Gastrocnemius medialis (tissue), 4 donors: ENCODE results near the gene MYLK3. TPM values are rescaled to one million over a fixed set of nuclear protein-coding genes. Genes with fewer than 3 reads are reported as not detected.

Experiments
- ATAC-seq, 2 donors: fragments of 150-250 bp; one replicate each; pipeline ENCODE4 v1.9.1; 2016
- DNase-seq, 2 donors: peaks; one replicate each; pipeline ENCODE4 v3.0.0-alpha.2; 2019
- H3K27ac ChIP-seq, 4 donors: fragments of 200-600 bp; sonication (generic); 1 replicate in 1 of 4; 2 replicates in 3 of 4; pipeline ENCODE4 v1.5.1; 2016 to 2018; ENCODE audit warnings: mild to moderate bottlenecking in 2 of 4, moderate library complexity in 1 of 4
- H3K27me3 ChIP-seq, 3 donors: fragments of 200-600 bp; sonication (generic) in 2 of 3; 1 replicate in 1 of 3; 2 replicates in 2 of 3; pipeline versions ENCODE4 v1.5.1 to v1.6.0; 2016 to 2019; ENCODE audit warnings: mild to moderate bottlenecking in 1 of 3, moderate library complexity in 1 of 3
- H3K36me3 ChIP-seq, 2 donors: fragments of 200-600 bp; sonication (generic) in 1 of 2; one replicate each; pipeline ENCODE4 v1.5.1; 2017 to 2018
- H3K4me1 ChIP-seq, 2 donors: fragments of 200-600 bp; sonication (generic) in 1 of 2; one replicate each; pipeline ENCODE4 v1.5.1; 2016 to 2017; ENCODE audit warnings: mild to moderate bottlenecking in 2 of 2
- H3K4me3 ChIP-seq, 4 donors: fragments of 200-600 bp; sonication (generic) in 3 of 4; 1 replicate in 1 of 4; 2 replicates in 3 of 4; pipeline ENCODE4 v1.5.1; 2016 to 2019; ENCODE audit warnings: mild to moderate bottlenecking in 2 of 4
- H3K9me3 ChIP-seq, 3 donors: fragments of 200-600 bp; sonication (generic) in 2 of 3; 1 replicate in 1 of 3; 2 replicates in 2 of 3; pipeline ENCODE4 v1.5.1; 2016 to 2019
- POLR2A ChIP-seq, 2 donors: fragments of 450-650 bp; IDR thresholded peaks; one replicate each; pipeline ENCODE4 v1.6.1; 2017; ENCODE audit warnings: antibody characterized with exemption in 2 of 2, mild to moderate bottlenecking in 2 of 2, moderate library complexity in 2 of 2
- in situ Hi-C, 4 donors: fragments of 200-750 bp; cut with MboI; loops; one replicate each; pipeline versions ENCODE4 v1.15.0 to v1.8.0; 2017; ENCODE audit warnings: low sequenced_read_pairs in 4 of 4
- intact Hi-C: fragments of 100-400 bp; cut with DNase I; formaldehyde crosslinking; loops from one replicate; pipeline ENCODE4 v1.15.1; 2023; ENCODE audit warnings: low total_unique reads
- total RNA-seq, 4 donors: library from RNA; depleted of rRNA; stranded (reverse); fragments of >200 nt; gene quantifications; one replicate each; pipeline versions ENCODE4 v1.1.0 to v1.2.3, GENCODE V29; 2016
- TF ChIP-seq, protein P1 (sequence below), 5 experiments: fragments of 450-650 bp in 3 of 5; fragments of 200-600 bp in 2 of 5; sonication (generic) in 2 of 5; IDR thresholded peaks in 4 of 5; conservative IDR thresholded peaks in 1 of 5; 1 replicate in 4 of 5; 2 replicates in 1 of 5; pipeline ENCODE4 v1.5.1; 2016 to 2019; ENCODE audit warnings: antibody characterized with exemption in 5 of 5, mild to moderate bottlenecking in 3 of 5, moderate library complexity in 3 of 5

The MYLK3 gene
- total RNA-seq, 4 donors from 2014 or later = 2.4 to 9.2 (median 5.2) TPM

DNA sequence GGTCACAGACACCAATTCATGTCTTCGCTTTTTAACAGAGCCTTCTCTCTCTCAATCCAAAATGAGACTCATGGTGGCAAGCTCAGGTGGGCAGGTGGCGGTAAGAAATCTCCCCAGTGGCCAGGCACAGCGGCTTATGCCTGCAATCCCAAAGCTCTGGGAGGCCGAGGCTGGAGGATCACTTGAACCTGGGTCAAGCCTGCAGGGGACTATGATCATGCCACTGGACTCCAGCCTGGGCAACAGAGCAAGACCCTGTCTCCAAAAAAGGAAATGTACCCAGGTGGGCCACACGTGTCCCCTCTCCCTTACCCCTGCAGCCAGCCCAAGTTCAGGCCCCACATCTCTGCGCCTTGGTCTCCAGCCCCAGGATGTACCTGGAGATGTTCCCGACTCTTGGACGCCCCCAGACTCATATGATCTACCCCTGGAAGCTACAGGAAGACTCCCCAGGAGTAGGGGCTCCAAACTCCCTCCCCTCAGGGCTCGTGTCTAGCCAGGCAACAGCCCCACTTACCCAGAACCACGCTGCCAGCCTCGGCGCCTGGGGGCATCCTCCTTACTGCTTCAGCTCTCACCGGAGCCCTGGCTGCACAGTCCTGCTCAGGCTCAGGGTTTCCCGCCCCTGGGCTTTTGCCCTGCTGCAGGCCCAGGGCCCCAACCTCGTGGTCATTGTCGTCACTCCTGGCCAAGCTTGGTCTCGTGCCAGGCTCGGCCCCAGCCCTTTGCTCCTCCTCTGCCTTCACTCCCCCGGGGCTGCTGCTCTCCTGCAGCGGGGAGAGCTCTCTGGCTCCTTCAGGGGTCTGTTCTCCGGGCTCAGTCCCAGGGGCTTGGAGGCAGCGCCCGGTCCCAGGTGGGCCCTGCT lies 16.2 kb downstream of the MYLK3 start:
- TF ChIP-seq POLR2A (IDR thresholded peaks at IDR 0.05) = no peak
- TF ChIP-seq, protein P1, sequence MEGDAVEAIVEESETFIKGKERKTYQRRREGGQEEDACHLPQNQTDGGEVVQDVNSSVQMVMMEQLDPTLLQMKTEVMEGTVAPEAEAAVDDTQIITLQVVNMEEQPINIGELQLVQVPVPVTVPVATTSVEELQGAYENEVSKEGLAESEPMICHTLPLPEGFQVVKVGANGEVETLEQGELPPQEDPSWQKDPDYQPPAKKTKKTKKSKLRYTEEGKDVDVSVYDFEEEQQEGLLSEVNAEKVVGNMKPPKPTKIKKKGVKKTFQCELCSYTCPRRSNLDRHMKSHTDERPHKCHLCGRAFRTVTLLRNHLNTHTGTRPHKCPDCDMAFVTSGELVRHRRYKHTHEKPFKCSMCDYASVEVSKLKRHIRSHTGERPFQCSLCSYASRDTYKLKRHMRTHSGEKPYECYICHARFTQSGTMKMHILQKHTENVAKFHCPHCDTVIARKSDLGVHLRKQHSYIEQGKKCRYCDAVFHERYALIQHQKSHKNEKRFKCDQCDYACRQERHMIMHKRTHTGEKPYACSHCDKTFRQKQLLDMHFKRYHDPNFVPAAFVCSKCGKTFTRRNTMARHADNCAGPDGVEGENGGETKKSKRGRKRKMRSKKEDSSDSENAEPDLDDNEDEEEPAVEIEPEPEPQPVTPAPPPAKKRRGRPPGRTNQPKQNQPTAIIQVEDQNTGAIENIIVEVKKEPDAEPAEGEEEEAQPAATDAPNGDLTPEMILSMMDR (IDR thresholded peaks at IDR 0.05 in 4 of 5, conservative IDR thresholded peaks at IDR 0.05 in 1 of 5) = no peak
- Histone ChIP-seq H3K36me3 (no peaks in the 10 kb centered on the region), H3K27ac (no peak overlapping the region), H3K9me3 (no peaks in the 10 kb centered on the region), H3K27me3 (no peaks in the 10 kb centered on the region), H3K4me3 (no peak overlapping the region), H3K4me1 (peaks cover 0 to 5% of the 10 kb centered on the region in 2 donors)
- ATAC-seq (no peak), DNase-seq (no peak)
- intact Hi-C loops = no loop called here
- in situ Hi-C loops = no loop called here

DNA sequence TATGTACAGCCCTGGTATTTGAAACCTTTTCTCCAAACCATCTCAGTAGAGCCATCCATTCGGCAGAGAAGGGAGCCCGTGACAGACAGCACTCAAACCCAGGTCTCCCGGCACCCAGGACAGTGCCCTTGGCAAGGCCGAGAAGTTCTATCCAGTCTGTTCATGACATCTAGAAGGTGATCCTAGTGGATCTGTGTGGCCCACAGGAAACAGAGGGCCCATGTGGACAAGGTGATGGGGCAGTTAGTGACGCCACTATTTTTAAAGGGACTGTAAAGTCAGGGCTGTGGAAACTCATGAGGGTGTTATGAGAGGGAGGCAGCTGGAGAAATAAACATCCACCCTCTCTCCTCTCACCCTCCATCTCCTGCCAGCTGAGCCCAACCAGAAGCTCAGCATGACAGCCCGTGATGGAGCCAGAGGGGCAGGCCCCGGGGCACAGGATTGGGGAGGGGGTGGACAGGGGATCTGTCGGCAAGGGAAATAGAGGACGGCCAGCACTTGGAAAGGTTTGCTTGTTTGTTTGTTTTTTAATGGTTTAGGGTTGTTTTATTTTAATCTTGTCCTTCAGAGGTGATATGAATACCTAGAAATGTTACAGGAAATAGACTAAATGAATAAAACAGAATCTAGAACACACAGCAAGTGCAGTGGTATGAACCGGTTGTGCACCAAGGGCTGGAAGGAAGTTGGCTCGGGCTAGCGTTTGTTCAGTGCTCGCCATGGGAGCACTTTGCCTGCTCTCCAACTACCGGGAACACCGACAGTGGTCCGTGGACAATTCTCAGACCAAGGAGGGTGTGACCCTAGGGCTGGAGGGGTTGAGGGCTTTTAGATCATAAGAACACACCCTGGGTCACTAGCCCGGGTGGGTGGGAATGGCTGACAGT lies 17.1 kb downstream of the MYLK3 start:
- no peak for ATAC-seq
- no peak for TF ChIP-seq POLR2A (IDR thresholded peaks at IDR 0.05)
- TF ChIP-seq, protein P1 (IDR thresholded peaks at IDR 0.05 in 4 of 5, conservative IDR thresholded peaks at IDR 0.05 in 1 of 5) = no peak
- Histone ChIP-seq H3K36me3 (no peaks in the 10 kb centered on the region), H3K9me3 (no peaks in the 10 kb centered on the region), H3K4me1 (peaks cover 0 to 5% of the 10 kb centered on the region in 2 donors), H3K27ac (peak overlapping the region in 1 of 4 donors; percentile 46), H3K27me3 (no peaks in the 10 kb centered on the region), H3K4me3 (no peak overlapping the region)
- in situ Hi-C loops = no loop called here
- intact Hi-C loops = no loop called here
- DNase-seq = no peak

DNA sequence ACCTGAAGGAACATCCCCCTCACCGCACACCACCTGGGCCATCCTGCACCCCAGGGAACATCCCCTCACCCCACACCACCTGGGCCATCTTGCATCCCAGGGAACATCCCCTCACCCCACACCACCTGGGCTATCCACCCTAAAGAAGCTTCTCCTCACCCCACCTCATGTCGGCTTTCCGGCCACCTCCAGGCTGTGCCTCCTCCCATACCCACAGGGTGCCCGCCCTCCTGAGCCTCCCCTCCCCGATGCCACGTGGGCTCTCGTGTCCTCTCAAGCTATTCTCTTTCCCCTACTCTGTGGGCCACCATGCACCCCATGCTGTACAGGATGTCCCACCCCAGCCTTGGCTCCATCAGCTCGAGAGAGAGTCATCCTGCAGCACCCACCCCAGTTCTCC lies 18.0 kb downstream of the MYLK3 start:
- in situ Hi-C loops = no loop called here

DNA sequence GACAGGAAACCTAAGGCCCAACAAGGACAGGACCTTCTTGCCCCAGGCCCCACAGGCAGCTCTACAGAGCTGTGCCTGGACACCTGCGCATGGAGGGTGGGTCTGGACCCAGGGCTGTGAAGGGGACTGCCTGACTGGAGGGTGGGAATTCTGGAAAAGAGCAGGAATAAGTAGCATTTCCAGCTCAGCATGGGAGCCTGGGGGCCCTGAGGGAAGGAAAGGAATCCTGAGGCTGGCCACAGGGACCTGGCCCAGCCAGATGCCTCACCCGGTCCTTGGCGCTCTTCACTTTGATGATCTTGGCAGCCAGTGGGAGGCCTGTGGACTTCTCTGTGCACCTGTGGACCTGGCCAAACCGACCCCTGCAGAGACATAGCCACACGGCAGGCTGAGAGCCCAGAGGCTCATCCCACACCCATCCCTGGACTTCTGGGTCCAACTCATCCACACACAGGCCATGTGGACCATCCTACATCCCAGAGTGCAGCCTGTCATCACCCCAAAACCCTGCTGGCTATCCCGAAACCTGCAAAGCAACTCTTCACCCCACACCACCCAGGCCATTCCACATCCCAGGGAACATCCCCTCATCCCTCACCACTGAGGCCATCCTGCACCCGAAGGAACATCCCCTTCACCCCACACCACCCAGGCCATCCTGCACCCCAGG lies 18.7 kb downstream of the MYLK3 start:
- ATAC-seq = no peak
- TF ChIP-seq, protein P1 (IDR thresholded peaks at IDR 0.05 in 4 of 5, conservative IDR thresholded peaks at IDR 0.05 in 1 of 5) = no peak
- TF ChIP-seq POLR2A (IDR thresholded peaks at IDR 0.05) = no peak
- Histone ChIP-seq H3K4me3 (no peak overlapping the region), H3K4me1 (no peaks in the 10 kb centered on the region), H3K9me3 (no peaks in the 10 kb centered on the region), H3K27me3 (no peaks in the 10 kb centered on the region), H3K27ac (peak overlapping the region in 3 of 4 donors; percentile 20 to 74 (median 52)), H3K36me3 (no peaks in the 10 kb centered on the region)
- in situ Hi-C loops (no loop called here), intact Hi-C loops (no loop called here)
- no peak for DNase-seq

More for the DNA sequence above, 18.0 kb downstream of the MYLK3 start:
- intact Hi-C loops = no loop called here
- Histone ChIP-seq H3K9me3 (no peaks in the 10 kb centered on the region), H3K27ac (no peak overlapping the region), H3K36me3 (no peaks in the 10 kb centered on the region), H3K27me3 (no peaks in the 10 kb centered on the region), H3K4me3 (no peak overlapping the region), H3K4me1 (no peaks in the 10 kb centered on the region)
- DNase-seq = no peak
- no peak for ATAC-seq
- TF ChIP-seq POLR2A (IDR thresholded peaks at IDR 0.05) = no peak
- TF ChIP-seq, protein P1 (IDR thresholded peaks at IDR 0.05 in 4 of 5, conservative IDR thresholded peaks at IDR 0.05 in 1 of 5) = no peak
